ENCODE results near the gene SCAMP5.

The SCAMP5 gene

DNA sequence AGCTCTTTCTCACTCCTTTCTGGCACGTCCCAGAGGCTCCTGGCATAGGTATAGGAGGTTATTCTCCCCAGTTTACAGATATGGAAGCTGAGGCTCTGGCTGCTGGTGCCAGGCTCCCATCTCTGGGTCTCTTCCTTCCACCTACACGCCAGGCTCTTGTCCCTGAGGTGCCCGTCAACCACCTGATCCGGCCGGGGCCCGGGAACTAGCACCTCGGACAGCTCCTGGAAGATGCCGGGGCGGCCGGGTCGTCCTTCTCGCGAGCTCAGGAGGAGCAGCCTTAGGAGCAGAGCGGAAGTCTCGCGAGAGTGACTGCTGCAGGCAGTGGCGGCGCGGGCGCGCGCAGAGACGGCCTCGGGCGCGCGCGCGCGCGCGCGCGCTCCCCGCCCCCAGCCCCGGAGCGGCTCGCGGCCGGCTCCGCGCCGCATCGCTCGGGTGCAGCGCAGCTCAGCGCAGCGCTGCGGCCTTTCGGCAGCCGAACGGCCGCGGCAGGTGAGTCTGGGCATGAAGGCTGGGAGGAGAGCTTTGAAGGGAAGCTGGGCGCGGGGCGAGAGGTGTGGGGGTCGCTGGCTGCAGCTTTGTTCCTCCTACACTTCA is at the start of gene SCAMP5:
SCAMP5 (plus strand) TSS at position 382 of the 597 bp plus-strand sequence. CDS start 16,277 bp downstream, outside the sequence.
- TF ChIP-seq POLR2A (IDR thresholded peaks at IDR 0.05; ENCODE audit: low read length), result no peak
- no peak for TF ChIP-seq GATA1 (IDR thresholded peaks at IDR 0.05; ENCODE audit: low read depth, low read length)
- DNase-seq, result peak; percentile 90 to 92

DNA sequence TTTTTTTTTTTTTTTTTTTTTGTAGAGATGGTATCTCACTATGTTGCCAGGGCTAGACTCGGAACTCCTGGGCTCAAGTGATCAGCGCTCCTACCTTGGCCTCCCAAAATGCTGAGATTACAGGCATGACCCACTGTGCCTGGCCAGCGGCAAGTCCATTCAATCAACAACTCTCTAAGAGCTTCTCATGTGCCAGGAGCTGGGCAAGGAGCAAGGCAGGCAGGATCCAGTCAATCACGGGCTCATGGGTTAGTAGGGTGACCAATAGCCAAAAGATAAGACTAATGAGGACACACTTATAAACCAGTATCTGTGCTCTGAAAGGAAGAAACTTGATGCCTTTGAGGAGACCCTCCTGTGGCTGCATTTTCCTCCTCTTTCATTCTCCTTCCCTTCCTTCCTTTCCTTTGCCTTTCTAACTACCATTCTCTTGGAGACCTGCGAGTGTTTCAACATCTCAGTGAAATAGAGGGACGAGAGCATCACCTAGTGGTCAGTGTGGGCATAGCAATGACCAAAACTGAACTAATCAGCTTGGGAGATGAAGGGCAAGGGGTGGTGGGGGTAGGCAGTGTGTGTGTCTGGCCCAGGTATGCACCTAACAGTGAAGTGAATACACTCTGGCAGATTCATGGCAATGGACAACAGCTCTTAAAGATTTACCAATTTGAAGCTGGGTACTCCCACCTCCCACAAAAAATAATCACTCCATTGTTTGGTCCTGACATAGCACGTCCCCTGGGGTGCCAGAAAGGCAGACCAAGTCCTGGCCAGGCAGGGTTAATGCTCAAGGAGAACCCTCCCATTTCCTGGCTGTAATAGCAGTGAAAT is 45.1 kb upstream of the SCAMP5 start:
- TF ChIP-seq POLR2A (IDR thresholded peaks at IDR 0.05; ENCODE audit: low read length) (no peak), GATA1 (IDR thresholded peaks at IDR 0.05; ENCODE audit: low read depth, low read length) (no peak)
- peak; percentile 75 to 90 for DNase-seq

- no peak for DNase-seq
Measured at GRCh38 chr15:74951006-74951405, 44.4 kb upstream of the SCAMP5 start.

GRCh38 chr15:74954515-74954914 is 40.8 kb upstream of the SCAMP5 start:
- DNase-seq, result peak; percentile 93 to 95
- TF ChIP-seq POLR2A (IDR thresholded peaks at IDR 0.05; ENCODE audit: low read length) (no peak), GATA1 (IDR thresholded peaks at IDR 0.05; ENCODE audit: low read depth, low read length) (peak; percentile 98)

More at GRCh38 chr15:74951006-74951405, 44.4 kb upstream of the SCAMP5 start:
- TF ChIP-seq POLR2A (IDR thresholded peaks at IDR 0.05; ENCODE audit: low read length), result no peak
- TF ChIP-seq GATA1 (IDR thresholded peaks at IDR 0.05; ENCODE audit: low read depth, low read length), result no peak

DNA sequence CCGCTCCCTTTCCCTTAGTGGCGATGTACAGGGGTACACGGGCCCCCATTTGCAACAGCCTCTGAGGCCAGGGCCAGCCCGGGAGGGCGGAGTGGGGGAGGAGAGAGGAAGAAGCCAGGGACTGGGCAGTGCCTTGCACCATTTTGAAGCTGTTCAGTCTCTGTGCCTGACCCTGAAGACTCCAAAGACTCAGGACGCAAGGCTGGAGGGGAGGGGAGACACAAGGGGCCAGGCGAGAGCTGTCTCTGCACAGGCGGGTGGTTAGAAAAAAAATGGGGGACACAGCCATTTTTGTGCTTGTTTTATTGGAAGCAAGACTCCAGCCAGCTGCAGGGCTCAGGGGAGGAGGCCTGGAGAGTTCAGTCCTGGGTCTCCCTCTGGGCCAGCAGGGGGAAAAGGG is 40.3 kb upstream of the SCAMP5 start:
- no peak for DNase-seq
- TF ChIP-seq POLR2A (IDR thresholded peaks at IDR 0.05; ENCODE audit: low read length) (no peak), GATA1 (IDR thresholded peaks at IDR 0.05; ENCODE audit: low read depth, low read length) (no peak)

- TF ChIP-seq GATA1 (IDR thresholded peaks at IDR 0.05; ENCODE audit: low read depth, low read length), result no peak
- TF ChIP-seq POLR2A (IDR thresholded peaks at IDR 0.05; ENCODE audit: low read length), result no peak
- peak; percentile 84 for DNase-seq
Measured at GRCh38 chr15:74955796-74956647, 39.3 kb upstream of the SCAMP5 start.

- peak; percentile 62 to 70 for DNase-seq
- TF ChIP-seq POLR2A (IDR thresholded peaks at IDR 0.05; ENCODE audit: low read length) (peak; percentile 25), GATA1 (IDR thresholded peaks at IDR 0.05; ENCODE audit: low read depth, low read length) (no peak)
Measured at GRCh38 chr15:74956648-74957475, 38.5 kb upstream of the SCAMP5 start, which contains the start of gene RPP25. Gene RPP25, minus strand, starts transcription at chr15:74956772. Its CDS starts 189 bp downstream, at chr15:74956583.

GRCh38 chr15:74957476-74958035 is 37.8 kb upstream of the SCAMP5 start:
- TF ChIP-seq GATA1 (IDR thresholded peaks at IDR 0.05; ENCODE audit: low read depth, low read length), result no peak
- TF ChIP-seq POLR2A (IDR thresholded peaks at IDR 0.05; ENCODE audit: low read length), result no peak
- DNase-seq, result no peak

- no peak for DNase-seq
Measured at GRCh38 chr15:74958320-74958907, 36.9 kb upstream of the SCAMP5 start.

DNA sequence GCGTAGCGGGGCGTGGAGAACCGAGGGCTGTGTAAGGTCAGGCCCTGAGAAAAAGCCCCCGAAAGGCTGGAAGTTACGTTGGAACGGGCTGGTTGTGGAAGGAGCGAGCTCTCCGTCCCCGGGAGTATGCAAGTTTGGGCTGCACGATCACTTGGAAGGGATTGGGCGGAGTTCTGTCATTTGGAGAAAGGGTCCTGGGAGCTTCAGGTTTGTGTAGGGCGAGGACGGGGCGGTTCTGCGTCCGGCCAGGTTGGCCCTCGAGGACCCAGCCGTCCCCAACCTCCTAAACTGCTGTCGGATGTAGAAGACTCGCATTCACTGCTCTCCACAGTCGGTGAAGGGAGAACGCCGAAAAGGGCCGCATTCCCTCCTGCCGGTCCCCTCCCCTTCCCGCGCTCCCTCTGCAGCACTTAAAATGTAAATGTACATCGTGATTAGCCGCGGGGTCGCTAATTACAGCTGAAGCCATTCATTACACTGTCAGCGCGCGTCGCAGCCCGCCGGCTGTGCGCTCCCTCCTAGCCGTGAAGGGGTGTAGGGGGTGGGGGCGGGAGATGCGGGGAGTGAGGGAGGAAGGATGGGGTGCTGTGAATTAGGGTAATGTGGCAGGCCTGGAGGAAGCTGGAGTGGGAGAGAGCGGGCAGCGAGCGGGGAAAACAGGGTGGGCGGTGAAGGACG is 36.3 kb upstream of the SCAMP5 start:
- TF ChIP-seq GATA1 (IDR thresholded peaks at IDR 0.05; ENCODE audit: low read depth, low read length) (no peak), POLR2A (IDR thresholded peaks at IDR 0.05; ENCODE audit: low read length) (no peak)
- no peak for DNase-seq

More at GRCh38 chr15:74958320-74958907, 36.9 kb upstream of the SCAMP5 start:
- TF ChIP-seq GATA1 (IDR thresholded peaks at IDR 0.05; ENCODE audit: low read depth, low read length), result no peak
- TF ChIP-seq POLR2A (IDR thresholded peaks at IDR 0.05; ENCODE audit: low read length), result no peak

DNA sequence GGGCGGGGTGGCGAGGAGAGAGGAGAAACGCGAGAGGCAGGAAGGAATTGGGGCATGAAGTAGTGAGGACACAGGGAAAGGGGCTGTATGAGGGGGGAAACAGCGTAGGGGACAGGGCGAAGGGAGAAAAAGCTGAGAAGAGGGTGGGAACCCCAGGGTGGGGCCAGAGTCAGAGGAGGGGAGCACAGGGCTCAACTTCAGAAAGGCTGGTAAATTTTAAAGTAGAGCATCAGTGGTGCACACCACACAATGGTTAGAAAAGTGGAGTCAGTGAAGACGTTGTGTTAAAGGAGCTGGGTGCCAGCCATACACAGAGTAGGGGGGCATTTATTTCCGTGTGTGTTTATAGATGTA is 35.8 kb upstream of the SCAMP5 start:
- TF ChIP-seq GATA1 (IDR thresholded peaks at IDR 0.05; ENCODE audit: low read depth, low read length), result no peak
- TF ChIP-seq POLR2A (IDR thresholded peaks at IDR 0.05; ENCODE audit: low read length), result no peak
- no peak for DNase-seq

GRCh38 chr15:74960286-74960685 is 35.1 kb upstream of the SCAMP5 start:
- TF ChIP-seq POLR2A (IDR thresholded peaks at IDR 0.05; ENCODE audit: low read length), result no peak
- DNase-seq, result no peak

Measured in erythroblast (primary cell).